SW480 (cell line): ENCODE results near the gene ISM2.

Source experiments
- DNase-seq: peaks from one replicate; pipeline ENCODE4 v3.0.0-alpha.2; 2016; ENCODE audit warnings: low spot score

Gene ISM2

GRCh38 chr14:77507762-77508161 is 9.1 kb upstream of the ISM2 start:
- DNase-seq: no peak

DNA sequence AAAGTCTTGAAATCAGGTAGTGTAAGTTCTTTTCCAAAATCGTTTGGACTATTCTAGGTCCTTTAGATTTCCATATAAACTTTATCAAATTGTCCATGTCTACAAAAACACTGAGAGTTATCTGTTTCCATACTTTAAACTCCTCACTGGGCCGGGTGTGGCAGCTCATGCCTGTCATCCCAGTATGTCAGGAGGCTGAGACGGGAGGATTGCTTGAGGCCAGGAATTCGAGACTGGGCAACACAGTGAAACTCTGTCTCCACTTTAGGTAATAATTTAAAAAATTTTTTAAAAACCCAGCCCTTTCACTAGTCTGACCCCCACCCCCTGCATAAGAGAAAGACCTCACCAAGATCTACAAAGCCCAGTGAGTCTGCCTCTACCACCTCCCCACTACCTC is 6.4 kb upstream of the ISM2 start:
- DNase-seq: no peak

DNA sequence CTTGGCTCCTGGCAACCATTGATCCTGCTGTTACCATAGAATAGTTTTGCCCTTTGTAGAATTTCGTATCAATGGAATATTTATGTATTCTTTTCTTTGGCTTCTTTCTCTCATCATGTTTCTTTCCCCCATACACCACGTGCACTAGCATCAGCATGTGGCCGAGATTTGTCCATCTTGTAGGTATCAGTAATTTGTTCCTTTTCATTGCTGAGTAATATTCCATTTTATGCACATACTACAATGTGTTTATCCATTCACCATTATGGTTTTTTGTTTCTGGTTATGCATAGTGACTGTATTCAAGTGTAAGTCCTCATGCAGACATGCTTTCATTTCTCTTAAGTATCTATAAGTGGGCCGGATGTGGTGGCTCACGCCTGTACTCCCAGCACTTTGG is 4.5 kb upstream of the ISM2 start:
- DNase-seq: no peak

DNA sequence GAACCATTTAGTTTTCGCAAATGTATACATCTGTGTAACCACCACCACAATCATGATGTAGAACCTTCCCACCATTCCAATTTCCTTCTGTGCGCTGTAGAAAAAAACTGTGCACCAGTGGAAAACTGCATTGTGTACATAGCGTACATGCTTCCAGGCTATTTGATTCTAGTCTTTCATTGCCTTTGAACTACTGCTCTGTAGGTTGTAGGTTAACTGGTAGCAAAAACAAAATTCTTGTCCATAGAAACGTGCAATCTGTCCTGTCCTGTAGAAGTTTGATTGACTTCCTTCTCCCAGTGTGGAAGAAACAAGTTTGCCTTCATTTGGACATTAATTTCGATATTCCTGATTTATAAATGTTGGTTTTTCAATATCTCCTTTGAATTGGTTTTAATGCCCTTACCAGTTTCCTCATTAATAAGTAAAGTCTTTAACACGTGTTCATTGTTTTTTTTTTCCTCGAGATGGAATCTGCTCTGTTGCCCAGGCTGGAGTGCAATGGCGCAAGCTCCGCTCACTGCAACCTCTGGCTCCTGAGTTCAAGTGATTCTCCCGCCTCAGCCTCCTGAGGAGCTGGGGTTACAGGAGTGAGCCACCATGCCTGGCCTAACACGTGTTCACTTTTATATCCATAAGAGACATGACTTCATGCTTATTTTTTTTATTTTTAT is 3.6 kb upstream of the ISM2 start:
- no peak for DNase-seq

DNA sequence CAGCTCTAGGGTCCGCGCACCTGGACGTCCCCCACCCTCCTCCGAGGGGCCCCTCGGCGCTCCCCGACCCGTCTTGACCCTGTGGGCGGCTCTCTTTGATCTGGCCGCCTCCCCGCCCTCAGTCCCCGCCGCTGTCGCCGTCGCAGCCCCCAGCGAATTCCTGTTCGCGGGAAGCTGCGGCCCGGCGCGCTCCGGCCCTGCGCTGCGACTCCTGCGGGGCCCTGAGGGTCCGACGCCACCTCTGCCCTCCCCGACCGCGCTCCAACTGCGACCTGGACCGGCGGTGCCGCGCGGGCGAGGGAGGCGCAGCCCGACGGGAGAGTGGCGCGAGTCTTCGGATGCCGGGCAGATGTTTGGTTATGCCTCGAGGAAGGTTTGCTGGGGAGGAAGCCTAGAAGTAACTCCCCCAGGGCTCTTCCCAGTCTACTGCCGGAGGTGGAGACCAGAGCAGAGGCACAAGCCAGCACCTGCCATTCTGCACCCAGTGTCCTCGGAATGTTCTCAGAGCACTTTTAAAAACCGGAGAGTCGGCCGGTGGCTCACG is 440 bp upstream of the ISM2 start:
- DNase-seq: peak; percentile 51

- no peak for DNase-seq
These were observed 3.3 kb downstream of the ISM2 start for GRCh38 chr14:77495334-77495733.

DNA sequence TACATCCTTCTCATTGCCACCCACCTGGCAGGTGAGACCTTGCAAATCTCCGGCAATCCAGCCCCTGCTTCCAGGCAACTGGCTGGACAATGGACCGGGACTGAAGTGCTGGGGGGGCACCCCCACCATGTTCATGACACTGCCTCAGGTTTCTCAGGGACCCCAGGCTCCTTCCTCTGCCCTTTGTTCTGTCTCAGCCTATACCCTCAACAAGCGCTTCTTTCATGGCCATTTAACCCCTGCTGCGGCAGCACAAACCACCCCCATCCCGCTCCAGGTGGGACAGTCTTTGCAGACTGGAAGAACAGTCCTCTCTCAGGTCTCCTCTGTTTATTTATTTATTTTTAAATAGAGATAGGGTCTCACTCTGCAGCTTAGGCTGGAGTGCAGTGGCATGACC is 7.6 kb downstream of the ISM2 start:
- DNase-seq: no peak

DNA sequence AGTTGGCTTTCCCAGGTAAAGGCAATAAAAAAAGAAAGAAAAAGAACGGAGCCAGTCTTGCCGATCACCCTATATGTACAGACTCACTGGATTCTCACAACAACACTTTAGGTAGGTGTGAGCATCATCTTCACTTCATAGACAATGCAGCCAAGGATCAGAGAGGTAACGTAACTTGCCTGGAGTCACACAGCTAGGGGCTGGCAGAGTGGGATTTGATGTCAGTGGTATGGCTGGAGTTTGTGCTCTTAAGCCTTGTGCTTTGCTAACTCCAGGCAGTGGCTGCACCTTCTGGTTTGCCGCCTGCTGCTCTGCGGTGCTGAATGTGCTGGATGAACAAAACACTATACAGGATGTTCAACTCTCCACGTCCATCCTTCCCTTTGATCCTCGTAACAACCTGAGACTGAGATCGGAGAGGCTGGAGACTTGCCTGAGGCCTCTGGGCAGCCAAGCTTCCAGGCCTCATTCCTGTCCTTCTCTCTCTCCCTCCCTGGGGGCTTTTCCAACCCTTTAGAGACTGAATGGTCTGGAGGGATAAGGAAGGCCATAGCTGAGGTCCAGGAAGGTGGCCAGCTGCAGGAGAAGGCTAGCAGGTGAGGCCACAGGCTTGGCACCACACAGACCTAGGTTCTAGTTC is 8.1 kb downstream of the ISM2 start:
- no peak for DNase-seq

DNA sequence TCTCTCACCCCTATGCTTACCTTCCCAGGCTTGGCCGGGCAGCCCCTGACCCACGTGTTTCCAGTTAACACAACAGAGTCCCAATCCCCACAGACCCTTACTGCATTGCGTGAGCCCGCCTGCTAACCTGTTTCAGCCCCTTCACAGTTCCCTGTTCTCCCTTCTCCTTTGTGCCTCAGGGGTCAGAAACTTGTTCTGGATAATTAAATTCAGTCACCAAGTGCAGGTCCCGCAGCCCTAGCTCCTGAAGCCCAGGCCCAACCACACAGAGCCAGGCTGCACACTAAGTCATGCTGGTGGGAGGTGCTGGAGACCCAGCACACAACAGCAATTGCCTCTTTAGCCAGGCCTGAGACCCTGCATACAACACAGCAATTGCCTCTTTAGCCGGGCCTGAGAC is 9.6 kb downstream of the ISM2 start:
- no peak for DNase-seq

- DNase-seq: no peak
These were observed 10.1 kb downstream of the ISM2 start for GRCh38 chr14:77488558-77488957.

DNA sequence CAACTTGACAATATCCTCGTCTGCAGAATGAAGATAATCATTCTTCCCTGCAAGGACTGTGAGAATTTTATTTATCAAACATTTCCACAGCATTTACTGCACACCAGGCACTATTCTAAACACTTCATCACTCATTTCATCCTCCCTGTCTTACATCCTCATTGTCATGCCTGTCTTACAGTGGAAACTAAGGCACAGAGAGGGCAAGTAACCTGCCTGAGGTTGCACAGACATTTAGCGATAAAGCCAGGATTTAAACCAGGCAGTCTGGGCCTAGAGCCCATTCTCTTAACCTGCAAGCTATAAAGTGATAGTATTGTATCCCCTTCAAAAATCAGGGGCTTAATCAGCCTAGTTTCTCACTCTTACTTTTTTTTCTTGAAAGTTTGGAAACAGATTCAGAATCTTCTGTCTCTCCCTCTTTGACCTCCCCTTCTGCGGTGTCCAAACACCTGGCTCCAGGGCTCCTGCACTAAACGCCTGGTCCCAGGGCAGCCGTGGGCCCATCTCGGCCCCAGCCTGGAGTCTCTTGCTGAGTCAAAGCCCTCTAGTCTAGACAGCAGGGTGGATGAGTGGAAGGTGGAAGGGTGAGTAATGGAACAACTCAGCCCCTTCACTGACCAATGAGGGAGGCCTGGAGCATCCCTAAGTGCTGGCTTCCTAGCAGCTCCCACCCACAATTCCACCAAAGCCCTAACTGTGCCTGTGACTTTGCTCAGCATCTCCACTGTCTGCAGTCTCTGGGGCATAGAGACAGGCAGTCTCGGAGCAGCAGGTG is 12.5 kb downstream of the ISM2 start:
- no peak for DNase-seq

GRCh38 chr14:77485256-77485655 is 13.4 kb downstream of the ISM2 start:
- no peak for DNase-seq

GRCh38 chr14:77482422-77482821 is 16.2 kb downstream of the ISM2 start:
- no peak for DNase-seq

DNA sequence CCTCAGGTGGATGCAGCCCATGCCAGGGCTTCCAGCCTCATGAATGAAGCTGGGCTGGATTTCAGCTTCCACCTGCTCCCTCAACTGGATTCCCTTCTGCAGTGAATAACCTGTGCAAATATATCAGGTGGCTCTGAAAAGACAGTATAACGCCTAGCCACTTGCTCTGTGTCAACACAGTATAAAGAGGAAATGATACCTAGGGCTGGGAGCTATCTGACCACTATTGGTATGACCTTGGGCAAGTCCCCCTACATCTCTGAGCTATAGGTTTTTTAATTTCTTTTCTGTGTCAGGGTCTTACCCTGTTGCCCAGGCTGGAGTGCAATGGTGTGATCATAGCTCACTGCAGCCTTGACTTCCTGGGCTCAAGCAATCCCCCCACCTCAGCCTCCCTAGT is 19.8 kb downstream of the ISM2 start:
- DNase-seq: no peak

DNA sequence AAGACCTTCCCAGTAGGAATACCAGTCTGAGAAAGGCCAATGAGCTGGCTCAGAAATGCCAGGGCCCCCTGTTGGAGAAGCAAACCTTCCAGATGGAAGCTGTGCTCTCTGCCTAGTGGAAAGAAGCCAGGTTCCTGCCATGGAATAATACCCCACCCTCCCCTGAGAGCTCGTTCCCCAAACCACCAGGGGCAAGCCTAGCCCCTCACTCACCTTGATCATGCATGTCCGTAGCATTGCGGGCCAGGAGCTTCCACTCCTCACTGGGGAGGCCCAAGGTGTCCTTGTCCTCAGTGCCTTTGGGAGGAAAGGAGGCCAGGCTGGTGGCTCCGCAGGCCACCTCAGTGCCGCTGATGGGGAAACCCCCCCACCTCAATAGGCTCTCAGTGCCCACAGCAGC is 20.6 kb downstream of the ISM2 start:
- DNase-seq: no peak

DNA sequence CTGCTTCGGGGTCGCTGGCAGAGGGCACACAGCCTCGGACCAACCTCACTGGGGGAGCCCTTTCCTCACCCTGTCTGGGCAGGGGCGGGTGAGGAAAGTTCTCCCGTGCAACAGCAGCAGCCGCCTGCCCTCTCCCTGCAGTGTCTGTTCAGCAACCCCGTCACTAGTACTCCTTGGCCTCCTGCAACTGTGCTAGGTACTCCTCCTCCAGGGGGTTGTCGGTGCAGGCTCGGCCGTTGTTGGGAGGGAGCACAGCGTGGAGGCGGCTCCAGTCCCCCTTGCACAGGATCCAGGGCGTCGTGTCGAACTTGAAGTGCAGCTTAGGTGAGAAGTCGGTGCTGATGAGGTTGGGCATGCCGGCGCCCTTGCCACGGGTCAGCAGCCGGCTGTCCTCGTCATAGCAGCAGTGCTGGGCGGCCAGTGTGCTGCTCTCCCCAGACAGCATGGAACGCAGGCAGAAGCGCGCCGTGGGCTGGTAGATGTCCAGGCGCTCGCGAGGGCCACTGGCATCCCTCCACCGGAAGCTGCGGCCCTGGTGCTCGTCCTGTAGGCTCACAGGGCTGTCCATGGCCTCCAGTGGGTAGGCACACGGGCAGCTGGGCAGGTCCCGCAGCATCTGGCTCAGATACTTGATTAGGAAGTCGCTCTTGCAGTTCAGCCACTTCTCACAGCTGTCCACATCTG is 23.0 kb downstream of the ISM2 start:
- DNase-seq: no peak

GRCh38 chr14:77474479-77475177 is 24.0 kb downstream of the ISM2 start:
- no peak for DNase-seq

- no peak for DNase-seq
These were observed 24.7 kb downstream of the ISM2 start for GRCh38 chr14:77473921-77474320.

GRCh38 chr14:77470224-77470870 is 28.3 kb downstream of the ISM2 start:
- no peak for DNase-seq

DNA sequence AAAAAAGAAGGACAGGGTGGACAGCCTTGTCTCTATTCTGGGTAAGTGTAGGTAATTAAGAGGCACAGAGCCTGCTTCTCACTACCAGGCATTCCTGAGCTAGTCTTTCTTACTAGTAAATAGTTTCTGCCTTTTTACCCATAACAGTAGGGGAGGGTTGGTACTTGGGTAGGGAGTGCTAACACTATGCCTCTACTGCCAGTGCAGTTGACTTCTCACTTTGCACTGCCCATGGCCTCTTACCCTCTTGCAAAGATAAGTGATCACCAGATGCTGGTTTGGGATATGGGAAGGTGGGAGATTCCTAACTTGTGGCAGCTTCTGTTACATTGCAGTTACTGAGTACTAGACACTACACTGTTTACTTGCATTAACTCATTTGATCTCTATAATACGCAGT is 29.1 kb downstream of the ISM2 start:
- no peak for DNase-seq

GRCh38 chr14:77469067-77469505 is 29.5 kb downstream of the ISM2 start:
- no peak for DNase-seq
